H1 (cell line): ENCODE measurements around the gene CHSY1. TPM values are rescaled to one million over a fixed set of nuclear protein-coding genes. Genes with fewer than 3 reads are reported as not detected.

Source experiments
- CTCF ChIA-PET: fragments of 300-600 bp; sonication (Branson Sonifier 250); formaldehyde crosslinking; loops from one replicate; lab custom pipeline; 2021; ENCODE audit not compliant: partially characterized antibody; lab: Charles Lee
- POLR2A ChIA-PET: fragments of 300-600 bp; sonication (Branson Sonifier 250); formaldehyde crosslinking; loops from one replicate; lab custom pipeline; 2021; ENCODE audit warnings: inconsistent platforms; ENCODE audit not compliant: partially characterized antibody; lab: Charles Lee
- DNase-seq, 2 experiments: peaks; one replicate each; pipeline versions ENCODE4 v3.0.0 to v3.0.0-alpha.2; 2010 to 2022; ENCODE audit warnings: low spot score in 2 of 2, low read depth in 1 of 2, mixed read lengths in 1 of 2
- FAIRE-seq: peaks from 2 replicates; lab custom pipeline; 2011; peaks lifted over from hg19 to GRCh38; lab: Jason Lieb, UNC
- H2AFZ ChIP-seq: 2 replicates; pipeline ENCODE4 v1.8.1; 2012; ENCODE audit warnings: low read length, inconsistent platforms
- H2AK5ac ChIP-seq: 2 replicates; pipeline ENCODE4 v1.6.1; 2013; ENCODE audit warnings: low read depth, low read length
- H2BK120ac ChIP-seq: replicated peaks from 2 replicates; pipeline ENCODE3; 2013; ENCODE audit warnings: low read depth, low read length, inconsistent platforms
- H2BK12ac ChIP-seq: 2 replicates; pipeline ENCODE4 v1.6.1; 2013; ENCODE audit warnings: low read depth, low read length
- H2BK15ac ChIP-seq: 2 replicates; pipeline ENCODE4 v1.6.1; 2013; ENCODE audit warnings: low read length
- H2BK20ac ChIP-seq: 2 replicates; pipeline ENCODE4 v1.6.1; 2013; ENCODE audit warnings: low read length
- H2BK5ac ChIP-seq: 2 replicates; pipeline ENCODE4 v1.6.1; 2013; ENCODE audit warnings: low read depth, low read length
- H3K14ac ChIP-seq: 2 replicates; pipeline ENCODE4 v1.6.1; 2013; ENCODE audit warnings: inconsistent platforms; ENCODE audit not compliant: insufficient read length
- H3K18ac ChIP-seq: 2 replicates; pipeline ENCODE4 v1.6.1; 2013; ENCODE audit warnings: low read length; ENCODE audit errors: extremely low read depth
- H3K23ac ChIP-seq: 2 replicates; pipeline ENCODE4 v1.6.1; 2013; ENCODE audit warnings: inconsistent platforms; ENCODE audit not compliant: insufficient read length
- H3K23me2 ChIP-seq: 2 replicates; pipeline ENCODE4 v1.6.1; 2013; ENCODE audit warnings: low read depth, low read length
- H3K27ac ChIP-seq: 2 replicates; pipeline ENCODE4 v1.6.1; 2011; ENCODE audit warnings: low read depth, low read length, inconsistent platforms
- H3K27me3 ChIP-seq, 4 experiments: replicated peaks in 1 of 4; 1 replicate in 1 of 4; 2 replicates in 3 of 4; pipeline versions ENCODE4 v1.6.1 to v1.8.1; 2011 to 2013; ENCODE audit warnings: low read length in 3 of 4, mild to moderate bottlenecking in 3 of 4, inconsistent platforms in 2 of 4, mixed read lengths in 2 of 4, moderate library complexity in 1 of 4; ENCODE audit not compliant: control insufficient read depth in 3 of 4, insufficient read depth in 3 of 4; ENCODE audit errors: extremely low read depth in 1 of 4
- H3K36me3 ChIP-seq, 4 experiments: 2 replicates each; pipeline versions ENCODE4 v1.6.1 to v1.8.1; 2011 to 2013; ENCODE audit warnings: mild to moderate bottlenecking in 4 of 4, low read length in 3 of 4, moderate library complexity in 2 of 4, control low read depth in 1 of 4, inconsistent platforms in 1 of 4; ENCODE audit not compliant: insufficient read depth in 4 of 4, control insufficient read depth in 2 of 4
- H3K4ac ChIP-seq: replicated peaks from 2 replicates; pipeline ENCODE3; 2013; ENCODE audit warnings: low read length, low read depth, mixed read lengths, inconsistent platforms; ENCODE audit not compliant: insufficient read length
- H3K4me1 ChIP-seq, 4 experiments: replicated peaks in 1 of 4; 1 replicate in 1 of 4; 2 replicates in 3 of 4; pipeline versions ENCODE4 v1.6.1 to v1.8.1; 2011 to 2013; ENCODE audit warnings: low read length in 3 of 4, inconsistent platforms in 2 of 4, mixed read lengths in 1 of 4; ENCODE audit not compliant: insufficient read depth in 4 of 4, control insufficient read depth in 3 of 4
- H3K4me2 ChIP-seq, 2 experiments: 2 replicates each; pipeline versions ENCODE4 v1.6.1 to v1.8.1; 2011 to 2013; ENCODE audit warnings: low read depth in 2 of 2, low read length in 2 of 2, control low read depth in 1 of 2, inconsistent platforms in 1 of 2, mild to moderate bottlenecking in 1 of 2; ENCODE audit not compliant: insufficient read depth in 1 of 2
- H3K4me3 ChIP-seq, 4 experiments: fragments of 200-600, 300-600 bp in 1 of 4; sonication (generic), shearing (Covaris generic), sonication (Bioruptor Twin) in 1 of 4; 2 replicates each; pipeline versions ENCODE4 v1.5.1 to v1.8.1; 2011 to 2016; ENCODE audit warnings: low read length in 4 of 4, low read depth in 3 of 4, control low read depth in 2 of 4, inconsistent platforms in 2 of 4, mild to moderate bottlenecking in 2 of 4, mixed read lengths in 1 of 4, moderate library complexity in 1 of 4; ENCODE audit not compliant: insufficient read depth in 2 of 4; ENCODE audit errors: extremely low read depth in 1 of 4
- H3K56ac ChIP-seq: replicated peaks from 2 replicates; pipeline ENCODE3; 2013; ENCODE audit warnings: low read depth, mild to moderate bottlenecking, mixed read lengths, low read length, inconsistent platforms; ENCODE audit not compliant: insufficient read length
- H3K79me1 ChIP-seq: 2 replicates; pipeline ENCODE4 v1.6.1; 2013; ENCODE audit warnings: low read depth, low read length, control low read depth
- H3K79me2 ChIP-seq, 2 experiments: 2 replicates each; pipeline versions ENCODE4 v1.6.1 to v1.8.1; 2012 to 2013; ENCODE audit warnings: low read length in 2 of 2, mild to moderate bottlenecking in 2 of 2, inconsistent platforms in 1 of 2; ENCODE audit not compliant: insufficient read depth in 2 of 2, control insufficient read depth in 1 of 2
- H3K9ac ChIP-seq, 4 experiments: replicated peaks in 1 of 4; 1 replicate in 1 of 4; 2 replicates in 3 of 4; pipeline versions ENCODE4 v1.6.1 to v1.8.1; 2011 to 2013; ENCODE audit warnings: low read depth in 3 of 4, low read length in 3 of 4, control low read depth in 2 of 4, mild to moderate bottlenecking in 2 of 4, moderate library complexity in 2 of 4, inconsistent platforms in 1 of 4; ENCODE audit errors: extremely low read depth in 1 of 4
- H3K9me3 ChIP-seq, 2 experiments: 2 replicates each; pipeline versions ENCODE4 v1.6.1 to v1.8.1; 2012 to 2013; ENCODE audit warnings: mild to moderate bottlenecking in 2 of 2, moderate library complexity in 2 of 2, control low read depth in 1 of 2, inconsistent platforms in 1 of 2, low read depth in 1 of 2, low read length in 1 of 2, mixed read lengths in 1 of 2; ENCODE audit not compliant: insufficient read depth in 2 of 2
- H4K20me1 ChIP-seq, 2 experiments: replicated peaks in 1 of 2; 2 replicates each; pipeline versions ENCODE3 to v1.8.1; 2011 to 2013; ENCODE audit warnings: inconsistent platforms in 2 of 2, low read length in 2 of 2, mild to moderate bottlenecking in 1 of 2; ENCODE audit not compliant: insufficient read depth in 2 of 2, control insufficient read depth in 1 of 2
- H4K5ac ChIP-seq: 2 replicates; pipeline ENCODE4 v1.6.1; 2013; ENCODE audit warnings: low read length, low read depth, mixed read lengths, inconsistent platforms; ENCODE audit not compliant: insufficient read length
- H4K8ac ChIP-seq: 2 replicates; pipeline ENCODE4 v1.8.0; 2013; ENCODE audit warnings: mild to moderate bottlenecking, moderate library complexity, low read length, inconsistent platforms; ENCODE audit not compliant: insufficient read depth; ENCODE audit errors: extremely low read depth
- H4K91ac ChIP-seq: replicated peaks from 2 replicates; pipeline ENCODE3; 2013; ENCODE audit warnings: low read length, mixed read lengths, inconsistent platforms; ENCODE audit not compliant: insufficient read length
- ASH2L ChIP-seq: fragments of 200-600, 300-600 bp; sonication (generic); IDR thresholded peaks from one replicate; pipeline ENCODE4 v1.7.1; 2017; ENCODE audit warnings: low read length
- BCL11A ChIP-seq, 2 experiments: IDR thresholded peaks; one replicate each; pipeline ENCODE4 v1.6.1; 2011; ENCODE audit warnings: low read depth in 2 of 2, low read length in 2 of 2, mild to moderate bottlenecking in 2 of 2
- CEBPB ChIP-seq: IDR thresholded peaks from 2 replicates; pipeline ENCODE4 v1.6.1; 2012; ENCODE audit warnings: low read depth, low read length
- POLR2AphosphoS5 ChIP-seq: IDR thresholded peaks from 2 replicates; pipeline ENCODE4 v1.6.1; 2011; ENCODE audit warnings: low read depth, low read length
- SRF ChIP-seq: IDR thresholded peaks from 2 replicates; pipeline ENCODE4 v1.6.1; 2011; ENCODE audit warnings: mild to moderate bottlenecking, low read depth, low read length, moderate library complexity
- TAF7 ChIP-seq: optimal IDR thresholded peaks from 2 replicates; pipeline ENCODE3; 2011; ENCODE audit warnings: low read depth, mild to moderate bottlenecking, inconsistent platforms, low read length, moderate library complexity, borderline replicate concordance
- TCF12 ChIP-seq: IDR thresholded peaks from 2 replicates; pipeline ENCODE4 v1.6.1; 2011; ENCODE audit warnings: low read depth, mild to moderate bottlenecking, low read length
- TEAD4 ChIP-seq: IDR thresholded peaks from 2 replicates; pipeline ENCODE4 v1.6.1; 2012; ENCODE audit warnings: low read depth, low read length, inconsistent platforms, mixed read lengths
- YY1 ChIP-seq: IDR thresholded peaks from 2 replicates; pipeline ENCODE4 v1.6.1; 2011; ENCODE audit warnings: low read depth, mild to moderate bottlenecking, low read length
- ZNF274 ChIP-seq: IDR thresholded peaks from 2 replicates; pipeline ENCODE4 v1.7.0; 2012; ENCODE audit warnings: low read length, borderline replicate concordance; ENCODE audit errors: extremely low read depth
- WGBS, 2 experiments: shearing (Covaris generic) in 1 of 2; methylation state at CpG; one replicate each; pipeline versions ENCODE4 v1.1.6 to v1.1.7; 2013 to 2015; ENCODE audit warnings: low lambda C conversion rate in 2 of 2, mixed read lengths in 2 of 2, inconsistent platforms in 1 of 2, low coverage in 1 of 2, missing lambda C conversion rate in 1 of 2; ENCODE audit not compliant: insufficient replicate concordance in 2 of 2, insufficient coverage in 1 of 2, insufficient read length in 1 of 2; ENCODE audit errors: extremely low coverage in 1 of 2, missing lambda C conversion rate in 1 of 2; 5-methylcytosine and 5-hydroxymethylcytosine counted together
- polyA plus RNA-seq, 7 experiments: library from polyadenylated mRNA; depleted of rRNA in 3 of 7; stranded (reverse) in 5 of 7; unstranded in 2 of 7; fragments of >200 nt in 5 of 7; fragments of 200-250 nt in 2 of 7; gene quantifications; 1 replicate in 5 of 7; 2 replicates in 1 of 7; 4 replicates in 1 of 7; pipeline versions ENCODE4 v1.2.1 to v1.2.3, GENCODE V29; 2011 to 2013; ENCODE audit warnings: missing spikeins in 2 of 7, mixed read lengths in 2 of 7
- total RNA-seq: library from RNA; stranded (reverse); fragmentation: NEBNext Ultra II Directional; extraction: Animal tissue kit (Norgen Biotek cat#: 25700); gene quantifications from 2 replicates; pipeline ENCODE4 v1.2.1, GENCODE V29; 2021
- TF ChIP-seq, protein P1 (sequence below): IDR thresholded peaks from 2 replicates; pipeline ENCODE4 v1.6.1; 2012; ENCODE audit warnings: inconsistent platforms
- TF ChIP-seq, protein P2 (sequence below): IDR thresholded peaks from 2 replicates; pipeline ENCODE4 v1.6.1; 2011; ENCODE audit warnings: low read length, improper control_type of control experiment

Gene CHSY1
- total and polyA plus RNA-seq, 2 of the 8 experiments (the other 6 are each of a cell fraction or from before 2014, with no cell fraction given): 24.9 to 60.7 TPM

DNA sequence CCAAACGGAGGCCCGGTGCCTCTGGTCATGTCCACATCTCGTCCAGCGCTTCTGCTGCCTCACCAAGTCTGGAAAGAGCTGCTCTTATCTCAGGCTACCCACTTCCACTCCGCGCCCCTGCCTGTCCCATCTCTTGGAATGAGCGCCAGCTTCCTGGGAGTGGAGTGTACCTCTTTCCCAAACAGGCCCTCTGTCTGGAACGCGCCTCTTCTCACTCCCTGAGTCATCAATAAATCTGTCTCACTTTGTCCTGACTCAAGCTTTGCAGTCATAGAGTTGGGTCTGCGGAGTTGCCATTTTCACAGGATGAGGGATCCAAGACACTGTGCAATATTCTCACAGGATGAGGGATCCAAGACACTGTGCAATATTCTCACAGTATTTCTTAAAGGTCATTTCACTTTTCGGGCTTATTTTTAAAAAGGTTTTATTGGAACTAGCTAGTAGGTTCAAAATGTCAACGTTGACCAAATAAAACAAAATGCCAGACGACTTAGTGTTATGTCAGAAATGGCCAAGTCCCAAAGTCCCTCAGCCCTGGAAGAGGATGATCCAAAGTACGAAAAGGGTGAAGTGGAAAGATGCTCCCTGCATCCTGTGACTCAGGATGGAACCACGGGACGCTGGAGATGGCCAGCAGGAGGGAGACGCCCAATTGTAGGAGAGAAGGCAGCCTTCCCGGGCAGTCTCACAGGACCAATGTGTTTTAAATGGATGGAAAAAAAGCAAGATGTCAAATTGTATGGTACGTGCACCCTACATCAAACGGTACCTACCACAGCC, 81.1 kb downstream of the CHSY1 start:
- H3K4ac ChIP-seq: no peak overlapping the region
- H3K14ac ChIP-seq: no peak overlapping the region
- H2BK120ac ChIP-seq: no peak overlapping the region
- no peak overlapping the region for H4K91ac ChIP-seq
- no peak overlapping the region for H2BK12ac ChIP-seq
- peaks cover 4 to 7% of the 10 kb centered on the region in 2 experiments for H3K9me3 ChIP-seq
- H3K23ac ChIP-seq: no peak overlapping the region
- WGBS, 2 experiments: 94% methylated on average over 20 of the region's 20 CpGs; no CpG with 5 or more reads in 1 of the 2 experiments
- ChIA-PET POLR2A (no interaction called here), CTCF (interaction anchor here (0.6 to 3.4 kb wide), 5 partner anchors 9 to 164 kb away, joined by 3 to 14 read pairs (median 5); no protein-coding TSS in a partner anchor)
- peaks cover 0 to 3% of the 10 kb centered on the region in 2 experiments for H4K20me1 ChIP-seq
- H3K23me2 ChIP-seq: no peaks in the 10 kb centered on the region; the same call in 1 of the 2 replicates
- H3K4me2 ChIP-seq: no peak overlapping the region
- FAIRE-seq (no peak), DNase-seq (no peak)
- H4K5ac ChIP-seq: no peak overlapping the region
- no peak overlapping the region for H2BK20ac ChIP-seq
- peaks cover 0 to 15% (median under 1%) of the 10 kb centered on the region in 4 experiments; a peak in 4 of 7 replicates for H3K4me1 ChIP-seq
- no peak overlapping the region for H3K4me3 ChIP-seq
- no peak overlapping the region for H3K9ac ChIP-seq
- no peak overlapping the region for H2AK5ac ChIP-seq
- H2BK5ac ChIP-seq: no peak overlapping the region
- no peak overlapping the region for H3K27ac ChIP-seq
- H2AFZ ChIP-seq: no peak overlapping the region
- H3K56ac ChIP-seq: no peak overlapping the region
- no peak overlapping the region for H4K8ac ChIP-seq
- H3K18ac ChIP-seq: no peak overlapping the region
- no peaks in the 10 kb centered on the region; the same call in 1 of the 2 replicates for H3K79me1 ChIP-seq
- no peaks in the 10 kb centered on the region for H3K27me3 ChIP-seq
- no peaks in the 10 kb centered on the region for H3K79me2 ChIP-seq
- H2BK15ac ChIP-seq: no peak overlapping the region; the same call in 1 of the 2 replicates
- H3K36me3 ChIP-seq: 0 out of 8 replicates have a peak, but pooled peaks cover 0 to 3% (median 0%) of the 10 kb centered on the region in 4 experiments
- TF ChIP-seq, protein P1, sequence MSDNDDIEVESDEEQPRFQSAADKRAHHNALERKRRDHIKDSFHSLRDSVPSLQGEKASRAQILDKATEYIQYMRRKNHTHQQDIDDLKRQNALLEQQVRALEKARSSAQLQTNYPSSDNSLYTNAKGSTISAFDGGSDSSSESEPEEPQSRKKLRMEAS: no peak
- TF ChIP-seq TEAD4: no peak
- TF ChIP-seq, protein P2, sequence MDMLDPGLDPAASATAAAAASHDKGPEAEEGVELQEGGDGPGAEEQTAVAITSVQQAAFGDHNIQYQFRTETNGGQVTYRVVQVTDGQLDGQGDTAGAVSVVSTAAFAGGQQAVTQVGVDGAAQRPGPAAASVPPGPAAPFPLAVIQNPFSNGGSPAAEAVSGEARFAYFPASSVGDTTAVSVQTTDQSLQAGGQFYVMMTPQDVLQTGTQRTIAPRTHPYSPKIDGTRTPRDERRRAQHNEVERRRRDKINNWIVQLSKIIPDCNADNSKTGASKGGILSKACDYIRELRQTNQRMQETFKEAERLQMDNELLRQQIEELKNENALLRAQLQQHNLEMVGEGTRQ: no peak
- TF ChIP-seq TAF7: no peak
- no peak for TF ChIP-seq TCF12
- TF ChIP-seq ZNF274: no peak
- TF ChIP-seq YY1: no peak
- TF ChIP-seq SRF: no peak
- TF ChIP-seq BCL11A (IDR thresholded peaks at IDR 0.05; ENCODE audit: low read depth in 2 of 2, low read length in 2 of 2): no peak
- TF ChIP-seq CEBPB: no peak
- TF ChIP-seq POLR2AphosphoS5: no peak
- TF ChIP-seq ASH2L: no peak
